Measurements from ENCODE around the gene ILRUN.

DNA sequence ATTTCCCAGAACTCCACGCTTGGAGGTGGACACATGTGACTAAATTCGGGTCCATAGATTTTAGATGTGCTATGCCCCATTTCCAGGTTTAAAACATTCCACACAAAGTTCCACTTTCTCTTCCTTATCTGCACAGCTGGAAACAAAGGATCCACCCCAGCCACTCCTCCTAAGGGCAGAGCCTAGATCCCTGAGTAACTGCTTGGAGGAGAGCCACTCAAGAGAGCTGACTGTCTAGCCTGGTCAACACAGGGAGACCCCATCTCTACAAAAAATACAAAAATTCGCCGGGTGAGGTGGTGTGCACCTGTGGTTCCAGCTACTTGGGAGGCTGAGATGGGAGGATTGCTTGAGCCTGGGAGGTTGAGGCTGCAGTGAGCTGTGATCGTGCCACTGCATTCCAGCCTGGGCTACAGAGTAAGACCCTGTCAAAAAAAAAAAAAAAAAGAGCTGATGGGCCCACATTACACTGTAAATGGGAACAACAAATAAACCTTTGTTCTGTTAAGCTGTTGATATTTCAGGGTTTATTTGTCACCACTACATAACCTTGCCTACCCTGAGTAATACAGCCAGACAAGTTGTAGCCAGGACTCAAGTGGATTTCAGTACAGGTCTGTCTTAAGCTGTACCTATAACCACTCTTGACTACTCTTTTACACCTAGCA, 35.0 kb upstream of the ILRUN start:
- no peak for TF ChIP-seq CTCF (IDR thresholded peaks at IDR 0.05)
- TF ChIP-seq SIN3A (IDR thresholded peaks at IDR 0.05; ENCODE audit: borderline replicate concordance, insufficient read depth, low read depth, low read length), result no peak
- no peak for TF ChIP-seq POLR2AphosphoS5 (IDR thresholded peaks at IDR 0.05; ENCODE audit: low read depth, low read length)
- TF ChIP-seq, protein P1, sequence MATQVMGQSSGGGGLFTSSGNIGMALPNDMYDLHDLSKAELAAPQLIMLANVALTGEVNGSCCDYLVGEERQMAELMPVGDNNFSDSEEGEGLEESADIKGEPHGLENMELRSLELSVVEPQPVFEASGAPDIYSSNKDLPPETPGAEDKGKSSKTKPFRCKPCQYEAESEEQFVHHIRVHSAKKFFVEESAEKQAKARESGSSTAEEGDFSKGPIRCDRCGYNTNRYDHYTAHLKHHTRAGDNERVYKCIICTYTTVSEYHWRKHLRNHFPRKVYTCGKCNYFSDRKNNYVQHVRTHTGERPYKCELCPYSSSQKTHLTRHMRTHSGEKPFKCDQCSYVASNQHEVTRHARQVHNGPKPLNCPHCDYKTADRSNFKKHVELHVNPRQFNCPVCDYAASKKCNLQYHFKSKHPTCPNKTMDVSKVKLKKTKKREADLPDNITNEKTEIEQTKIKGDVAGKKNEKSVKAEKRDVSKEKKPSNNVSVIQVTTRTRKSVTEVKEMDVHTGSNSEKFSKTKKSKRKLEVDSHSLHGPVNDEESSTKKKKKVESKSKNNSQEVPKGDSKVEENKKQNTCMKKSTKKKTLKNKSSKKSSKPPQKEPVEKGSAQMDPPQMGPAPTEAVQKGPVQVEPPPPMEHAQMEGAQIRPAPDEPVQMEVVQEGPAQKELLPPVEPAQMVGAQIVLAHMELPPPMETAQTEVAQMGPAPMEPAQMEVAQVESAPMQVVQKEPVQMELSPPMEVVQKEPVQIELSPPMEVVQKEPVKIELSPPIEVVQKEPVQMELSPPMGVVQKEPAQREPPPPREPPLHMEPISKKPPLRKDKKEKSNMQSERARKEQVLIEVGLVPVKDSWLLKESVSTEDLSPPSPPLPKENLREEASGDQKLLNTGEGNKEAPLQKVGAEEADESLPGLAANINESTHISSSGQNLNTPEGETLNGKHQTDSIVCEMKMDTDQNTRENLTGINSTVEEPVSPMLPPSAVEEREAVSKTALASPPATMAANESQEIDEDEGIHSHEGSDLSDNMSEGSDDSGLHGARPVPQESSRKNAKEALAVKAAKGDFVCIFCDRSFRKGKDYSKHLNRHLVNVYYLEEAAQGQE (IDR thresholded peaks at IDR 0.05; ENCODE audit: insufficient read depth in 1 of 2, low read depth in 2 of 2, low read length in 1 of 2), result no peak
- TF ChIP-seq TCF7L2 (IDR thresholded peaks at IDR 0.05; ENCODE audit: low read depth, low read length), result no peak

Measured in Panc1 (cell line).